Glutamatergic neuron (in vitro differentiated cells): ENCODE measurements around the gene SEMA3A. TPM values are rescaled to one million over a fixed set of nuclear protein-coding genes. Genes with fewer than 3 reads are reported as not detected.

Experiments
- DNase-seq: peaks from one replicate; pipeline ENCODE4 v3.0.0; 2022
- H3K27ac Mint-ChIP-seq: one replicate; pipeline ENCODE4 v1.8.0; 2020; ENCODE audit warnings: mild to moderate bottlenecking, mixed read lengths, inconsistent platforms; ENCODE audit not compliant: unreplicated experiment
- H3K27me3 Mint-ChIP-seq: one replicate; pipeline ENCODE4 v1.8.0; 2020; ENCODE audit warnings: mild to moderate bottlenecking, moderate library complexity, mixed read lengths, inconsistent platforms; ENCODE audit not compliant: unreplicated experiment
- H3K36me3 Mint-ChIP-seq: one replicate; pipeline ENCODE4 v1.8.0; 2020; ENCODE audit warnings: mild to moderate bottlenecking, mixed read lengths, inconsistent platforms; ENCODE audit not compliant: unreplicated experiment
- H3K4me1 Mint-ChIP-seq: one replicate; pipeline ENCODE4 v1.8.0; 2020; ENCODE audit warnings: mild to moderate bottlenecking, low read depth, mixed read lengths, inconsistent platforms; ENCODE audit not compliant: unreplicated experiment
- H3K4me3 Mint-ChIP-seq: one replicate; pipeline ENCODE4 v1.8.0; 2020; ENCODE audit warnings: mild to moderate bottlenecking, mixed read lengths, inconsistent platforms; ENCODE audit not compliant: unreplicated experiment
- H3K9me3 Mint-ChIP-seq: one replicate; pipeline ENCODE4 v1.8.0; 2020; ENCODE audit warnings: mild to moderate bottlenecking, moderate library complexity, mixed read lengths, inconsistent platforms; ENCODE audit not compliant: unreplicated experiment
- CTCF ChIP-seq: fragments of 200-600 bp; sonication (generic); IDR thresholded peaks from one replicate; pipeline ENCODE4 v1.5.0; 2021; ENCODE audit not compliant: partially characterized antibody, unreplicated experiment
- total RNA-seq: library from RNA; stranded (reverse); fragmentation: NEBNext Ultra II Directional; extraction: Animal tissue kit (Norgen Biotek cat#: 25700); gene quantifications from one replicate; pipeline ENCODE4 v1.2.1, GENCODE V29; 2021; ENCODE audit not compliant: unreplicated experiment

Gene SEMA3A
- total RNA-seq, 1 donor from 2014 or later: 16.3 TPM

DNA sequence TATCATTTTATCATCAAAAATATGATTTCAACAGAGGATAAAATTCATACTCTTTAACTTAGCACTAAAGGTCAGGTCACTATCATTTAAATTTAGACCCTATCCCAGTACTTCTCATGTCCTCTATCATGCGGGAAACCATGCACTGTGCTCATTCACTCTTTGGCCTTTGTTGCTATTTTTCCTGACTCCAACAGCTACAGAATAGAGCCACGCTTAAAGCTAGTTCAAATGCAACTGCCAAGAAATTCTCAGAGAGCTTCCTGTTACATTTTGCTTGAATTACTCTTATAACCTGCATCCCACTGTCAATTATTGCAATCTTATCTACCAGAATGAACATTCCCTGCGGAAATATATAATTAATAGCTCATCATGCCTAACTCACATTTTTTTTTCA is 58.3 kb downstream of the SEMA3A start:
- H3K36me3 Mint-ChIP-seq: no peaks in the 10 kb centered on the region
- no peak for DNase-seq
- TF ChIP-seq CTCF: no peak
- H3K4me3 Mint-ChIP-seq: no peak overlapping the region
- H3K27me3 Mint-ChIP-seq: no peaks in the 10 kb centered on the region
- H3K27ac Mint-ChIP-seq: no peak overlapping the region
- peaks cover 14% of the 10 kb centered on the region for H3K4me1 Mint-ChIP-seq
- H3K9me3 Mint-ChIP-seq: no peaks in the 10 kb centered on the region

DNA sequence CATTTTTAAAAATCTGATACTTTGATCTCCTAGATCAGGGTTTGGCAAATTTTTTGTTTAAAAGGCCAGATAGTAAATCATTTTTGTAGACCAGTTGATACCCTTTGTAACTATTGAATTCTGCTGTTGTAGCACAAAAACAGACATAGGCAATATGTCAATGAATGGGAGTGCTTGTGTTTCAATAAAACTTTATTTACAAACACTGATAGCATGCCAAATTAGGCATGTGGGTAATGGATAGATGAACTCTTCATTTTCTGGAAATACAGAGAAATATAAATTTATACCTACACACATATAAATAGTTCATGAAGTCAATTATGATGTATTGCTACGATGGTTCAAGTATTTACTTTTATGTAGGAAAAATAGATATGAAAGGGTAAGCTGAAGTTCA is 60.4 kb downstream of the SEMA3A start:
- no peaks in the 10 kb centered on the region for H3K27me3 Mint-ChIP-seq

GRCh38 chr7:84125654-84126053 is 68.9 kb downstream of the SEMA3A start:
- no peak for DNase-seq
- Mint-ChIP-seq H3K36me3 (no peaks in the 10 kb centered on the region), H3K27me3 (peaks cover 3% of the 10 kb centered on the region), H3K27ac (no peak overlapping the region), H3K9me3 (no peaks in the 10 kb centered on the region), H3K4me3 (no peak overlapping the region), H3K4me1 (peaks cover 1% of the 10 kb centered on the region)
- no peak for TF ChIP-seq CTCF

More for the DNA sequence above, 60.4 kb downstream of the SEMA3A start:
- Mint-ChIP-seq H3K27ac (no peak overlapping the region), H3K4me1 (peaks cover 7% of the 10 kb centered on the region), H3K36me3 (no peaks in the 10 kb centered on the region), H3K9me3 (no peaks in the 10 kb centered on the region), H3K4me3 (no peak overlapping the region)
- no peak for TF ChIP-seq CTCF
- no peak for DNase-seq

DNA sequence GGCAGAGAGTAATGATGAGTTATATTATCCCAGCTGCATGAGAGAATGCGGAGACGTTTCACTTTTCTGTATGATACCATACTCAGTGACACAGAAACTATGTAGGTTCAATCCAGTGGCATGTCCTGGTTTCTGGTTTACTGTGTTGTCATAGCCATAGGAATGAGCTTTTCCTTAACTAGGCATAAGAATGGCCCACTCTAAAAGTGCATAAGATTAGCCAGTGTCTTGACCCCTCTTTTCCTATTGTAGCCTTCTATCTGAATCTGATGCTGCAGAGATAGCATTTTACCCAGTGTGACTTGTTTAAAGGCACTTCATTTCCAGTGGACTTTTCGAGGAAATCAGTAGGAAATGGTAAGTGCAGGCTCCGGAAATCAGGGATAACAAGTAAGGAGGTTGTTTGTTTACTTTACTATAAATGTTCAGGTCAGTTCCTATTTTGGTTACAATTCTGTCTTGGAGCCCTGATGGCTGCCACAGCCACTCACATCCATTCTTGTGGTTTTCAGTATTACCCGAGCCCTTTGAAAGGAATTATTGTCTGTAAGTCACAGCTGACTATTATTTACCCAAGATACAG is 70.5 kb downstream of the SEMA3A start:
- no peak overlapping the region for H3K4me3 Mint-ChIP-seq
- DNase-seq: no peak
- no peak overlapping the region for H3K27ac Mint-ChIP-seq

More for the DNA sequence above, 70.5 kb downstream of the SEMA3A start:
- TF ChIP-seq CTCF: no peak
- Mint-ChIP-seq H3K36me3 (no peaks in the 10 kb centered on the region), H3K27me3 (peaks cover 3% of the 10 kb centered on the region), H3K9me3 (no peaks in the 10 kb centered on the region), H3K4me1 (peaks cover 1% of the 10 kb centered on the region)
